Glutamatergic neuron (in vitro differentiated cells): ENCODE measurements around the gene ZBTB44. TPM values are rescaled to one million over a fixed set of nuclear protein-coding genes. Genes with fewer than 3 reads are reported as not detected.

ENCODE experiments used
- DNase-seq: peaks from one replicate; pipeline ENCODE4 v3.0.0; 2022
- H3K27ac Mint-ChIP-seq: one replicate; pipeline ENCODE4 v1.8.0; 2020; ENCODE audit warnings: mild to moderate bottlenecking, mixed read lengths, inconsistent platforms; ENCODE audit not compliant: unreplicated experiment
- H3K27me3 Mint-ChIP-seq: one replicate; pipeline ENCODE4 v1.8.0; 2020; ENCODE audit warnings: mild to moderate bottlenecking, moderate library complexity, mixed read lengths, inconsistent platforms; ENCODE audit not compliant: unreplicated experiment
- H3K36me3 Mint-ChIP-seq: one replicate; pipeline ENCODE4 v1.8.0; 2020; ENCODE audit warnings: mild to moderate bottlenecking, mixed read lengths, inconsistent platforms; ENCODE audit not compliant: unreplicated experiment
- H3K4me1 Mint-ChIP-seq: one replicate; pipeline ENCODE4 v1.8.0; 2020; ENCODE audit warnings: mild to moderate bottlenecking, low read depth, mixed read lengths, inconsistent platforms; ENCODE audit not compliant: unreplicated experiment
- H3K4me3 Mint-ChIP-seq: one replicate; pipeline ENCODE4 v1.8.0; 2020; ENCODE audit warnings: mild to moderate bottlenecking, mixed read lengths, inconsistent platforms; ENCODE audit not compliant: unreplicated experiment
- H3K9me3 Mint-ChIP-seq: one replicate; pipeline ENCODE4 v1.8.0; 2020; ENCODE audit warnings: mild to moderate bottlenecking, moderate library complexity, mixed read lengths, inconsistent platforms; ENCODE audit not compliant: unreplicated experiment
- total RNA-seq: library from RNA; stranded (reverse); fragmentation: NEBNext Ultra II Directional; extraction: Animal tissue kit (Norgen Biotek cat#: 25700); gene quantifications from one replicate; pipeline ENCODE4 v1.2.1, GENCODE V29; 2021; ENCODE audit not compliant: unreplicated experiment
- TF ChIP-seq, protein P1 (sequence below): fragments of 200-600 bp; sonication (generic); IDR thresholded peaks from one replicate; pipeline ENCODE4 v1.5.0; 2021; ENCODE audit not compliant: partially characterized antibody, unreplicated experiment

ZBTB44 gene
- total RNA-seq, 1 donor from 2014 or later, result 23.3 TPM

DNA sequence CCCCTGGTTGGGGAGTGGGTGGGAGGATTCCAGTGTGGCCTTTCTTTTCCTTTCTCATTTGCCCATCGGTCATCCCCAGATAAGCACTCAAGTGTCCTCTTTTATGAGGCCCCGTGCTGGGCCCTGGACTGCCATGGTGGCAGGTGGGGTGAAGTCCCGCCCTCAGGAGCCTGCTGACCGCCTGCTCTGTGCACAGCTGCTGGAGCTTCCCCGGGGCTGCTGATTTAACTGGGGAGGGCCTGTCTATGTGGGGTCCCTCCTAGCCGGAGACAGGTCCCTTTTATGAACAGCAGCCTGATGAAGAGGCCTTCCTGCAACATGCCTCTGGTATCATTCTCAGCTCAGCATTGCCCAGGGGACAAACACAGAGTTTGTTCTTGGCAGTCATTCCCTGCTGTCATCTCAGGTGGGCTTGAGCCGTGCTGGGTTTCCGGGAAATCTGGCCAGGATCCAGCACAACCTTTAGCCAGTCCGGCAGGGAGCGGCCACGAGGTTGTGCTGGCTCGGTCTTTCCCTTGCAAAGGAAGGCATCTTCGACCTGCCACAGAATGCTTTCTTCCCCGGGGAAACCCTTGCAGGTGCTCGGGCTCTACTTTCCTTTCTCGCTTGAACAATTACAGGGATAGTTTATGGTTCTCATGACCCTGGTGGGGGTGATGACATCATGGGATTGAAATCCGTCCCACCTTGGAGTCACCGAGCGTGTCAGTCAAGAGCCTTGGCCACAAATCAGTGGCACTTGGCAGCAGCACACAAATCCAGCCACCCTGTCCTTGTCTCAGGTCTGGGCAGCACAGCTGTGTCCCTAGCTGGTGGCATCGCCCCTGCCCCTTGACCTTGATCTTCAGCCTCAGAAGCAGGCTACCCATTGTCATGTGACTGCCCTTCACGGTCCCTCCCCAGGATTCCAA is 135.1 kb downstream of the ZBTB44 start:
- H3K36me3 Mint-ChIP-seq, result peaks cover 5% of the 10 kb centered on the region
- H3K4me3 Mint-ChIP-seq, result no peak overlapping the region
- peaks cover 5% of the 10 kb centered on the region for H3K27me3 Mint-ChIP-seq
- TF ChIP-seq, protein P1, sequence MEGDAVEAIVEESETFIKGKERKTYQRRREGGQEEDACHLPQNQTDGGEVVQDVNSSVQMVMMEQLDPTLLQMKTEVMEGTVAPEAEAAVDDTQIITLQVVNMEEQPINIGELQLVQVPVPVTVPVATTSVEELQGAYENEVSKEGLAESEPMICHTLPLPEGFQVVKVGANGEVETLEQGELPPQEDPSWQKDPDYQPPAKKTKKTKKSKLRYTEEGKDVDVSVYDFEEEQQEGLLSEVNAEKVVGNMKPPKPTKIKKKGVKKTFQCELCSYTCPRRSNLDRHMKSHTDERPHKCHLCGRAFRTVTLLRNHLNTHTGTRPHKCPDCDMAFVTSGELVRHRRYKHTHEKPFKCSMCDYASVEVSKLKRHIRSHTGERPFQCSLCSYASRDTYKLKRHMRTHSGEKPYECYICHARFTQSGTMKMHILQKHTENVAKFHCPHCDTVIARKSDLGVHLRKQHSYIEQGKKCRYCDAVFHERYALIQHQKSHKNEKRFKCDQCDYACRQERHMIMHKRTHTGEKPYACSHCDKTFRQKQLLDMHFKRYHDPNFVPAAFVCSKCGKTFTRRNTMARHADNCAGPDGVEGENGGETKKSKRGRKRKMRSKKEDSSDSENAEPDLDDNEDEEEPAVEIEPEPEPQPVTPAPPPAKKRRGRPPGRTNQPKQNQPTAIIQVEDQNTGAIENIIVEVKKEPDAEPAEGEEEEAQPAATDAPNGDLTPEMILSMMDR, result no peak
- no peak overlapping the region for H3K27ac Mint-ChIP-seq
- no peak for DNase-seq
- peaks cover 25% of the 10 kb centered on the region for H3K4me1 Mint-ChIP-seq
- H3K9me3 Mint-ChIP-seq, result peaks cover 14% of the 10 kb centered on the region

DNA sequence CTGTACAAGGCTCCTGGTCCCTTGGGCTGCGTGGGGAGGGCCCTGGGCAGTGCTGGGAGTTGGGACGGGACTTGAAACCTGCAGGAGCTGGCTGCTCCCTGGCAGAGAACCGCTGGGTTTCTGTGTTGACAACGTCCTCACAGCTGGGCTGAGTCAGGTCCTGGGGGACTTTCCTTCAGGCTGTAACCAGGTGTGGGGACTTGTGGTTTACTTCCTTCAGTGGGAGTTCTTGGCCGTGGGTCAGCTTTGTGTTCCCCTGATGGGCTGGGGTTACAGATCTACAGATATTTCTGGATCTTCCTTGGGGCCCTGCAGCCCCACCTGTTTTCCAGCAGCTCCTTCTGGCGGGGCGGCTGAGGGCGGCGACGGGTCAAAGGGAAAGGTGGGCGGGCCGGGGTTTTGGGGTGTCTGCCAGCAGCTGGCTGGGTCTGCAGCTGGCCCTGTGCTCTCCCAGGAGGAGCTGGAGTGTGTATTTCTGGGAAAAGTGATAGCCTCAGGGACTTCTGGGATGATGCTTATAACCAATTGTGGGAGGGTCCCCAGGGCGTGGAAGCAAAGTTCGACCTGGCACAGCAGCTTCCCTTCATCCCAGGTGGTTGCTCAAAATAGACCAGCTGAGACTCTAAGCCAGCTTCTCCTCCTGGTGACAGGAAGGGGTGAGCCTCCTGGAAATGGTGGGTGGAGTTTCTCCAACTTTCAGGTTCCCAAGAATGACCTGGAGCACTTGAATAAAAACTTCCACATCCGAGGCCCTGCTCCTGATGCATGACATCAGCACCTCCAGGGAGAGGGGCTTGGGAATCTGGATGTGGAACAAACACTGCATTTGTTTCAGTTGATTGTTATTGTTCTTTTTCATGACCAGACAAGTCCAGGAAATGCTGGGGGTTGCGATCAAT is 136.0 kb downstream of the ZBTB44 start:
- Mint-ChIP-seq H3K9me3 (peaks cover 10% of the 10 kb centered on the region), H3K4me3 (no peak overlapping the region), H3K27ac (no peak overlapping the region), H3K27me3 (peaks cover 5% of the 10 kb centered on the region), H3K4me1 (peaks cover 16% of the 10 kb centered on the region), H3K36me3 (peaks cover 7% of the 10 kb centered on the region)
- no peak for DNase-seq
- TF ChIP-seq, protein P1, result no peak

DNA sequence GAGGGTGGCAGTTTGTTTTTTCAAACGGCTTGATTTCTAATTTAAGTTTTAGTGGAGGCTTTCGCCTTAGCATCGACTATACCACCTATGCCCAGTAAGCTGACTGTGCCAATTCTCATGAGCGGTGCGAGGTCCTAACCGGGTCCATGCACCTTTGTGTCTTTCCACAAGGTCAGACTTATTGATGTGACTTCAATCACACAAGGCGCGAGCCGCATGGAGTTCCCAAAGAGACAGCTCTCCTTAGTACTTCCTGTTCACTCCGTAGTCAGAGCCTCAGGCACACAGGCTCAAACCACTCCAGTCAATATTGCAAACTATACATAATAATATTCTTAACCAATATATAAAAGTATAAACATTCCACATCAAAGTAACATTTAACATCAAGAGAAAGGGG is 136.9 kb downstream of the ZBTB44 start:
- H3K4me1 Mint-ChIP-seq, result peaks cover 12% of the 10 kb centered on the region
- no peak overlapping the region for H3K4me3 Mint-ChIP-seq
- peaks cover 5% of the 10 kb centered on the region for H3K27me3 Mint-ChIP-seq
- TF ChIP-seq, protein P1, result no peak
- H3K27ac Mint-ChIP-seq, result no peak overlapping the region
- DNase-seq, result no peak
- peaks cover 9% of the 10 kb centered on the region for H3K9me3 Mint-ChIP-seq
- H3K36me3 Mint-ChIP-seq, result peaks cover 7% of the 10 kb centered on the region

Other genes starting within 250 kb of the ZBTB44 start
- gene APLP2, start 245.0 kb downstream of the ZBTB44 start, total RNA-seq, result 183 TPM
- gene ST14, start 155.1 kb downstream of the ZBTB44 start, total RNA-seq, result 0.12 TPM
- 0.32 TPM for gene ADAMTS8, start 113.7 kb upstream of the ZBTB44 start, total RNA-seq
- gene ADAMTS15, start 133.7 kb upstream of the ZBTB44 start, total RNA-seq, result 0.20 TPM